Measurements from ENCODE around the gene HOXD8. TPM values are rescaled to one million over a fixed set of nuclear protein-coding genes. Genes with fewer than 3 reads are reported as not detected.
A peak's percentile ranks its signal among the peaks of the same experiment; 100 is the strongest.

HOXD8 gene
- total and polyA plus RNA-seq, 2 donors (not counting 1 experiment from before 2014, with no cell fraction given), result not detected

GRCh38 chr2:176109192-176109901 is 20.2 kb upstream of the HOXD8 start:
- Histone ChIP-seq H3K27me3 (ENCODE audit: control insufficient read depth, insufficient read depth, low read length) (peaks cover 75% of the 10 kb centered on the region), H3K4me1 (ENCODE audit: control insufficient read depth, extremely low read depth, insufficient read depth, low read length) (no peaks in the 10 kb centered on the region), H3K36me3 (ENCODE audit: control insufficient read depth, insufficient read depth, low read length) (no peaks in the 10 kb centered on the region), H4K20me1 (ENCODE audit: control insufficient read depth, extremely low read depth, insufficient read depth, low read length) (no peaks in the 10 kb centered on the region), H3K4me3 (replicated peaks in 1 of 4; ENCODE audit: control extremely low read depth in 1 of 4, insufficient read depth in 1 of 4, low read depth in 3 of 4, low read length in 4 of 4) (no peak overlapping the region), H2AFZ (ENCODE audit: low read length) (no peak overlapping the region), H3K4me2 (ENCODE audit: extremely low read depth, insufficient read depth, low read length) (no peak overlapping the region), H3K27ac (ENCODE audit: insufficient read depth, low read length) (no peak overlapping the region), H3K9ac (ENCODE audit: insufficient read depth, low read length) (no peak overlapping the region), H3K79me2 (ENCODE audit: control insufficient read depth, insufficient read depth, low read length) (no peaks in the 10 kb centered on the region), H3K9me3 (ENCODE audit: control insufficient read depth, insufficient read depth, low read depth, low read length) (no peaks in the 10 kb centered on the region)
- DNase-seq (ENCODE audit: low read depth in 2 of 2), result no peak
- TF ChIP-seq EZH2 (IDR thresholded peaks at IDR 0.05; ENCODE audit: low read length, missing control alignments) (peak; percentile 72), CTCF (conservative IDR thresholded peaks at IDR 0.05 in 1 of 2, IDR thresholded peaks at IDR 0.05 in 1 of 2; ENCODE audit: low read depth in 1 of 2, low read length in 2 of 2) (no peak)

DNA sequence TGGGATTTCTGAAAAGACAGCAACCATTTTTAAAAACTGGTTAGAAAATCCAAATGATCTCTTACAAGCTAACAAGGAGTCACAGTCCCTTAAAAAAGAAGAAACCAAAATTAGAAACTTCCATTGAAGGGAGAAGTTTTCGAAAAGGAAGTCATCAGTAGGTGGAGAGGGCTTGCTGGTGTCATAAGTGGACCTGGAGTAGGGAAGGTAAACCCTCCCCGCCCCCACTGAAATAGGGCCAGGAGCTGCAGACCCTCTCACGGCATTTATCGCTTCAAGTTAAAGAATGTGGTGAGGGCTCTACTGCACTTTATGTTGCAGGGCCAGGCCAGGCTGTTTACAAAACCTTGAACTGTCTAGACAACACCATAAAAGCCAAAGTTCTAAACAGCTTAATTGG is 19.6 kb upstream of the HOXD8 start:
- Histone ChIP-seq H3K4me3 (replicated peaks in 1 of 4; ENCODE audit: control extremely low read depth in 1 of 4, insufficient read depth in 1 of 4, low read depth in 3 of 4, low read length in 4 of 4) (no peak overlapping the region), H3K27ac (ENCODE audit: insufficient read depth, low read length) (no peak overlapping the region), H3K27me3 (ENCODE audit: control insufficient read depth, insufficient read depth, low read length) (peaks cover 75% of the 10 kb centered on the region), H3K4me1 (ENCODE audit: control insufficient read depth, extremely low read depth, insufficient read depth, low read length) (no peaks in the 10 kb centered on the region), H3K9me3 (ENCODE audit: control insufficient read depth, insufficient read depth, low read depth, low read length) (no peaks in the 10 kb centered on the region), H2AFZ (ENCODE audit: low read length) (no peak overlapping the region), H3K4me2 (ENCODE audit: extremely low read depth, insufficient read depth, low read length) (no peak overlapping the region), H4K20me1 (ENCODE audit: control insufficient read depth, extremely low read depth, insufficient read depth, low read length) (no peaks in the 10 kb centered on the region), H3K36me3 (ENCODE audit: control insufficient read depth, insufficient read depth, low read length) (no peaks in the 10 kb centered on the region), H3K9ac (ENCODE audit: insufficient read depth, low read length) (no peak overlapping the region), H3K79me2 (ENCODE audit: control insufficient read depth, insufficient read depth, low read length) (no peaks in the 10 kb centered on the region)
- DNase-seq (ENCODE audit: low read depth in 2 of 2), result no peak
- no peak for TF ChIP-seq EZH2 (IDR thresholded peaks at IDR 0.05; ENCODE audit: low read length, missing control alignments)
- TF ChIP-seq CTCF (conservative IDR thresholded peaks at IDR 0.05 in 1 of 2, IDR thresholded peaks at IDR 0.05 in 1 of 2; ENCODE audit: low read depth in 1 of 2, low read length in 2 of 2), result no peak

- DNase-seq (ENCODE audit: low read depth in 2 of 2), result no peak
- Histone ChIP-seq H3K4me2 (ENCODE audit: extremely low read depth, insufficient read depth, low read length) (no peak overlapping the region), H3K27ac (ENCODE audit: insufficient read depth, low read length) (no peak overlapping the region), H3K4me3 (replicated peaks in 1 of 4; ENCODE audit: control extremely low read depth in 1 of 4, insufficient read depth in 1 of 4, low read depth in 3 of 4, low read length in 4 of 4) (no peak overlapping the region), H3K4me1 (ENCODE audit: control insufficient read depth, extremely low read depth, insufficient read depth, low read length) (no peaks in the 10 kb centered on the region), H2AFZ (ENCODE audit: low read length) (no peak overlapping the region), H3K79me2 (ENCODE audit: control insufficient read depth, insufficient read depth, low read length) (no peaks in the 10 kb centered on the region), H3K36me3 (ENCODE audit: control insufficient read depth, insufficient read depth, low read length) (no peaks in the 10 kb centered on the region), H3K9ac (ENCODE audit: insufficient read depth, low read length) (no peak overlapping the region), H3K9me3 (ENCODE audit: control insufficient read depth, insufficient read depth, low read depth, low read length) (no peaks in the 10 kb centered on the region), H3K27me3 (ENCODE audit: control insufficient read depth, insufficient read depth, low read length) (peaks cover 74% of the 10 kb centered on the region), H4K20me1 (ENCODE audit: control insufficient read depth, extremely low read depth, insufficient read depth, low read length) (no peaks in the 10 kb centered on the region)
- TF ChIP-seq EZH2 (IDR thresholded peaks at IDR 0.05; ENCODE audit: low read length, missing control alignments), result peak; percentile 35
- TF ChIP-seq CTCF (conservative IDR thresholded peaks at IDR 0.05 in 1 of 2, IDR thresholded peaks at IDR 0.05 in 1 of 2; ENCODE audit: low read depth in 1 of 2, low read length in 2 of 2), result no peak
Measured at GRCh38 chr2:176110415-176111308, 18.8 kb upstream of the HOXD8 start.
